ENCODE measurements around the gene TANC2. TPM values are rescaled to one million over a fixed set of nuclear protein-coding genes. Genes with fewer than 3 reads are reported as not detected.

Gene TANC2
- total and polyA plus RNA-seq, 2 of the 8 experiments (the other 6 are each of a cell fraction or from before 2014, with no cell fraction given): 5.7 to 21.9 TPM

DNA sequence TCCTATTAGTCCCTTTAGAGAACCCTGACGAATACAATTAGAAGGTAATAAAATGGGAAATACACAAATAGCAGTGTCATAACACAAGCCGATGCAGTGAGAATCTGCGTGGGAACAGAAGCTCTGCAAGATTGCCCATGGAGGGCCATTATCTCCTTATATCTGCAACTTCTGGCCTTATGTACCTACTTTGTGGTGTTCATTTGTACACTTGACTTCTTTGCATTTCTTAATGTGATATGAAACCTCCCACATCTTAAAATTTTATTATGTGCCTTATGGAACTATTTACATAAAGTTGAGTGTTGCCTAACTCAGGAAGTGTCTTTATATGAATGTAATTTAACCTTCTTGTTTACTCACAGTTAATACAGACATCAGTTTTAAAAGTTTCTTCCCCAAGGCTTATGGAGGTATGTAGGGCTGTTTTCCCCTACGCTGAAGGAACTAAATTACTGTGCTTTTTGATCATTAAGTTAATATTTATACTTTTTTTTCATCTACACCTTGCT lies 10.1 kb upstream of the TANC2 start:
- H2BK5ac ChIP-seq (ENCODE audit: low read depth, low read length): no peak overlapping the region
- no peak for FAIRE-seq
- H2AFZ ChIP-seq (ENCODE audit: low read length): no peak overlapping the region
- H3K27me3 ChIP-seq (replicated peaks in 1 of 4; ENCODE audit: control insufficient read depth in 3 of 4, extremely low read depth in 1 of 4, insufficient read depth in 3 of 4, low read length in 3 of 4): no peaks in the 10 kb centered on the region
- no peaks in the 10 kb centered on the region for H3K9me3 ChIP-seq (ENCODE audit: insufficient read depth in 2 of 2, low read depth in 1 of 2, low read length in 1 of 2)
- no peak overlapping the region for H4K5ac ChIP-seq (ENCODE audit: insufficient read length, low read depth, low read length)
- H3K79me1 ChIP-seq (ENCODE audit: low read depth, low read length): no peaks in the 10 kb centered on the region
- H3K4me2 ChIP-seq (ENCODE audit: insufficient read depth in 1 of 2, low read depth in 2 of 2, low read length in 2 of 2): no peak overlapping the region
- no peak overlapping the region for H3K14ac ChIP-seq (ENCODE audit: insufficient read length)
- no peak overlapping the region for H3K4me3 ChIP-seq (ENCODE audit: extremely low read depth in 1 of 4, insufficient read depth in 2 of 4, low read depth in 3 of 4, low read length in 4 of 4)
- no peak overlapping the region for H2BK15ac ChIP-seq (ENCODE audit: low read length)
- H4K20me1 ChIP-seq (replicated peaks in 1 of 2; ENCODE audit: control insufficient read depth in 1 of 2, insufficient read depth in 2 of 2, low read length in 2 of 2): no peaks in the 10 kb centered on the region
- POLR2A ChIA-PET (ENCODE audit: partially characterized antibody): no interaction called here
- no peak overlapping the region for H2BK20ac ChIP-seq (ENCODE audit: low read length)
- no peaks in the 10 kb centered on the region for H3K23me2 ChIP-seq (ENCODE audit: low read depth, low read length)
- no peak overlapping the region for H3K4ac ChIP-seq (replicated peaks; ENCODE audit: insufficient read length, low read depth, low read length)
- H4K91ac ChIP-seq (replicated peaks; ENCODE audit: insufficient read length, low read length): no peak overlapping the region
- no peak overlapping the region for H2BK120ac ChIP-seq (replicated peaks; ENCODE audit: low read depth, low read length)
- H3K9ac ChIP-seq (replicated peaks in 1 of 4; ENCODE audit: extremely low read depth in 1 of 4, low read depth in 3 of 4, low read length in 3 of 4): no peak overlapping the region
- WGBS, 2 experiments (ENCODE audit: extremely low coverage in 1 of 2, insufficient coverage in 1 of 2, insufficient read length in 1 of 2, insufficient replicate concordance in 2 of 2, low coverage in 1 of 2, low lambda C conversion rate in 2 of 2, missing lambda C conversion rate in 1 of 2): 95% methylated on average over 4 of the region's 4 CpGs; no CpG with 5 or more reads in 1 of the 2 experiments
- no peaks in the 10 kb centered on the region for H3K36me3 ChIP-seq (ENCODE audit: control insufficient read depth in 2 of 4, insufficient read depth in 4 of 4, low read length in 3 of 4)
- H3K27ac ChIP-seq (ENCODE audit: low read depth, low read length): no peak overlapping the region
- no peaks in the 10 kb centered on the region for H3K79me2 ChIP-seq (ENCODE audit: control insufficient read depth in 1 of 2, insufficient read depth in 2 of 2, low read length in 2 of 2)
- DNase-seq (ENCODE audit: low read depth in 1 of 2, low spot score in 2 of 2): no peak
- TF ChIP-seq CHD1 (IDR thresholded peaks at IDR 0.05; ENCODE audit: low read depth, low read length): no peak
- no peak for TF ChIP-seq KDM5A (IDR thresholded peaks at IDR 0.05; ENCODE audit: low read length)
- no peak overlapping the region for H2BK12ac ChIP-seq (ENCODE audit: low read depth, low read length)
- no peak overlapping the region for H2AK5ac ChIP-seq (ENCODE audit: low read depth, low read length)
- H3K23ac ChIP-seq (ENCODE audit: insufficient read length): no peak overlapping the region
- H3K18ac ChIP-seq (ENCODE audit: extremely low read depth, low read length): no peak overlapping the region
- no peaks in the 10 kb centered on the region for H3K4me1 ChIP-seq (replicated peaks in 1 of 4; ENCODE audit: control insufficient read depth in 3 of 4, insufficient read depth in 4 of 4, low read length in 3 of 4)
- CTCF ChIA-PET (ENCODE audit: partially characterized antibody): no interaction called here
- no peak overlapping the region for H3K56ac ChIP-seq (replicated peaks; ENCODE audit: insufficient read length, low read depth, low read length)
- no peak overlapping the region for H4K8ac ChIP-seq (ENCODE audit: extremely low read depth, insufficient read depth, low read length)

Data from H1 (cell line).